SK-N-SH (cell line): ENCODE measurements around the gene SEZ6.
"Not testable (repeated sequence)": the region's sequence is repeated elsewhere in the genome, so short reads cannot be mapped to it uniquely, and the experiment has no call there.

Experiments
- CTCF ChIP-seq: fragments of 200-600 bp; sonication (generic); IDR thresholded peaks from 2 replicates; pipeline ENCODE4 v1.6.1; 2017; ENCODE audit warnings: antibody characterized with exemption, mild to moderate bottlenecking, moderate library complexity
- RAD21 ChIP-seq: IDR thresholded peaks from 2 replicates; pipeline ENCODE4 v1.6.1; 2012; ENCODE audit warnings: mild to moderate bottlenecking, low read length

GRCh38 chr17:28934508-28934907 lies 71.3 kb downstream of the SEZ6 start:
- TF ChIP-seq CTCF, RAD21: not testable (repeated sequence)
